D721Med (cell line): ENCODE results near the gene GABRA5.

Experiments
- DNase-seq: peaks from one replicate; pipeline ENCODE4 v3.0.0; 2011; ENCODE audit warnings: low spot score; ENCODE audit not compliant: insufficient read length
- FAIRE-seq: peaks from 2 replicates; lab custom pipeline; 2011; peaks lifted over from hg19 to GRCh38; lab: Jason Lieb, UNC
- CTCF ChIP-seq: IDR thresholded peaks from 2 replicates; pipeline ENCODE4 v1.5.1; 2012; ENCODE audit warnings: mild to moderate bottlenecking, control low read depth; ENCODE audit not compliant: insufficient read depth; ENCODE audit errors: missing control alignments

The GABRA5 gene

GRCh38 chr15:26939398-26939797 lies 72.5 kb downstream of the GABRA5 start:
- no peak for TF ChIP-seq CTCF
- DNase-seq: peak; percentile 65
- FAIRE-seq: peak; percentile 51

GRCh38 chr15:26941489-26941888 lies 74.6 kb downstream of the GABRA5 start:
- no peak for TF ChIP-seq CTCF
- DNase-seq (no peak), FAIRE-seq (no peak)

- FAIRE-seq (no peak), DNase-seq (no peak)
- TF ChIP-seq CTCF: no peak
These were observed 77.0 kb downstream of the GABRA5 start for GRCh38 chr15:26943866-26944265.

- TF ChIP-seq CTCF: no peak
- no peak for FAIRE-seq
- no peak for DNase-seq
These were observed 78.2 kb downstream of the GABRA5 start for GRCh38 chr15:26945046-26945445.

GRCh38 chr15:26950001-26950400 lies 83.1 kb downstream of the GABRA5 start:
- no peak for TF ChIP-seq CTCF
- no peak for FAIRE-seq
- no peak for DNase-seq

GRCh38 chr15:26954403-26954802 lies 87.5 kb downstream of the GABRA5 start:
- no peak for FAIRE-seq
- no peak for TF ChIP-seq CTCF
- DNase-seq: no peak

GRCh38 chr15:26967719-26968269 lies 100.9 kb downstream of the GABRA5 start:
- DNase-seq (no peak), FAIRE-seq (no peak)
- no peak for TF ChIP-seq CTCF
